ENCODE results near the gene GATM. TPM values are rescaled to one million over a fixed set of nuclear protein-coding genes. Genes with fewer than 3 reads are reported as not detected.

GATM gene
- total and polyA plus RNA-seq, 2 experiments from 2014 or later: 87.6 to 268 TPM

GRCh38 chr15:45424429-45424828 is 46.1 kb upstream of the GATM start:
- Histone ChIP-seq H3K4me1 (ENCODE audit: insufficient read depth) (no peaks in the 10 kb centered on the region), H4K20me1 (ENCODE audit: insufficient read depth, poor library complexity, severe bottlenecking) (no peaks in the 10 kb centered on the region), H3K9me3 (ENCODE audit: low read depth) (no peaks in the 10 kb centered on the region), H3K27ac (no peak overlapping the region), H3K79me2 (no peaks in the 10 kb centered on the region), H3K9me2 (replicated peaks; ENCODE audit: insufficient read depth) (no peaks in the 10 kb centered on the region), H2AFZ (no peak overlapping the region), H3K4me3 (no peak overlapping the region), H3K4me2 (no peak overlapping the region), H3K27me3 (no peaks in the 10 kb centered on the region), H3K36me3 (replicated peaks; ENCODE audit: insufficient read depth, low read depth) (no peaks in the 10 kb centered on the region)
- DNase-seq (ENCODE audit: low spot score): no peak
- TF ChIP-seq EZH2 (IDR thresholded peaks at IDR 0.05; ENCODE audit: borderline replicate concordance) (no peak), EZH2phosphoT487 (IDR thresholded peaks at IDR 0.05; ENCODE audit: low read depth, severe bottlenecking, unreplicated experiment) (no peak), CTCF (IDR thresholded peaks at IDR 0.05; ENCODE audit: poor library complexity) (no peak)
- 100% methylated on average over 2 of the region's 2 CpGs for WGBS (ENCODE audit: low lambda C conversion rate, missing lambda C conversion rate)

- Histone ChIP-seq H3K9me3 (ENCODE audit: low read depth) (no peaks in the 10 kb centered on the region), H3K9me2 (replicated peaks; ENCODE audit: insufficient read depth) (no peaks in the 10 kb centered on the region), H3K79me2 (no peaks in the 10 kb centered on the region), H2AFZ (no peak overlapping the region), H3K27ac (peak overlapping the region; percentile 88), H3K36me3 (replicated peaks; ENCODE audit: insufficient read depth, low read depth) (no peaks in the 10 kb centered on the region), H3K4me1 (ENCODE audit: insufficient read depth) (no peaks in the 10 kb centered on the region), H3K27me3 (no peaks in the 10 kb centered on the region), H4K20me1 (ENCODE audit: insufficient read depth, poor library complexity, severe bottlenecking) (no peaks in the 10 kb centered on the region), H3K4me3 (no peak overlapping the region), H3K4me2 (no peak overlapping the region)
- DNase-seq (ENCODE audit: low spot score): no peak
- no peak for TF ChIP-seq CTCF (IDR thresholded peaks at IDR 0.05; ENCODE audit: poor library complexity)
- TF ChIP-seq EZH2phosphoT487 (IDR thresholded peaks at IDR 0.05; ENCODE audit: low read depth, severe bottlenecking, unreplicated experiment): no peak
- TF ChIP-seq EZH2 (IDR thresholded peaks at IDR 0.05; ENCODE audit: borderline replicate concordance): no peak
- WGBS (ENCODE audit: low lambda C conversion rate, missing lambda C conversion rate): 71% methylated on average over 7 of the region's 7 CpGs
Measured at GRCh38 chr15:45417303-45417950, 39.1 kb upstream of the GATM start.

DNA sequence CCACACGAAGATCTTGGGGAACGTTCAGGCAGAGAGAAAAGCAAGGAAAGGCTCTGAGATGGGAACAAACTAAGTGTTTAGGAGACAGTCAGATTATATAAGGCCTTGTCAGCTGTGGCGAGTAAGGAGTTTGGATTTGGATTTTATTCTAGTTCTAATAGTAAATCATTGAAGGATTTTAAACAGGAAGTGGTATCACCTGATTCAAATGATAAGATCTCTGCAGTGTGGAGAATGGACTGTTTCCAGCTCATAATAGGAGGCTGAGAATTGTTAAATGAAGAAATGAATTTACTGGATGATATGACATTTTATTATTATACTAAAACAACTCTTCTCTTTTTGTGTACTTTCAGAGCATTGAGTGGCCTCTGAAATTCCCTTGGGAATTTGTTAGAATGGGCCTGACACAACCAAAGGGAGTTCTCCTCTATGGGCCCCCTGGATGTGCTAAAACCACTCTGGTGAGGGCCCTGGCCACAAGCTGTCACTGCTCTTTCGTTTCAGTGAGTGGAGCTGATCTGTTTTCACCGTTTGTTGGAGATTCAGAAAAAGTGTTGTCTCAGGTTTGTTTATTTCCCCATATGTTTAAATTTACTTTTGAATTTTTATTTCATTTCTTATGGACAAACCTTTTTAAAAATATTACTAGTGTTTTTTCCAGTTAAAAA is 36.0 kb upstream of the GATM start:
- Histone ChIP-seq H2AFZ (no peak overlapping the region), H3K4me3 (no peak overlapping the region), H3K27ac (no peak overlapping the region), H3K36me3 (replicated peaks; ENCODE audit: insufficient read depth, low read depth) (no peaks in the 10 kb centered on the region), H3K9me2 (replicated peaks; ENCODE audit: insufficient read depth) (no peaks in the 10 kb centered on the region), H3K79me2 (no peaks in the 10 kb centered on the region), H3K4me2 (no peak overlapping the region), H3K27me3 (no peaks in the 10 kb centered on the region), H3K9me3 (ENCODE audit: low read depth) (no peaks in the 10 kb centered on the region), H3K4me1 (ENCODE audit: insufficient read depth) (no peaks in the 10 kb centered on the region), H4K20me1 (ENCODE audit: insufficient read depth, poor library complexity, severe bottlenecking) (no peaks in the 10 kb centered on the region)
- TF ChIP-seq CTCF (IDR thresholded peaks at IDR 0.05; ENCODE audit: poor library complexity): no peak
- TF ChIP-seq EZH2 (IDR thresholded peaks at IDR 0.05; ENCODE audit: borderline replicate concordance): no peak
- TF ChIP-seq EZH2phosphoT487 (IDR thresholded peaks at IDR 0.05; ENCODE audit: low read depth, severe bottlenecking, unreplicated experiment): no peak
- 80% methylated on average over 5 of the region's 5 CpGs for WGBS (ENCODE audit: low lambda C conversion rate, missing lambda C conversion rate)
- DNase-seq (ENCODE audit: low spot score): no peak
